ENCODE measurements around the gene ZNF189. TPM values are rescaled to one million over a fixed set of nuclear protein-coding genes. Genes with fewer than 3 reads are reported as not detected.
A peak's percentile ranks its signal among the peaks of the same experiment; 100 is the strongest.

ZNF189 gene
- total and polyA plus RNA-seq, 7 donors, result 6.1 to 31.3 (median 10.5) TPM

- Histone ChIP-seq H3K4me1 (peaks cover 5% of the 10 kb centered on the region), H3K27me3 (ENCODE audit: insufficient read depth in 3 of 3, low read length in 2 of 3) (no peaks in the 10 kb centered on the region), H3K9me3 (no peaks in the 10 kb centered on the region), H3K4me3 (no peak overlapping the region), H3K27ac (no peak overlapping the region), H3K36me3 (ENCODE audit: insufficient read depth in 1 of 2, low read depth in 1 of 2) (no peaks in the 10 kb centered on the region)
- intact Hi-C loops (cut with DNase I), result no loop called here
- WGBS, 3 donors, result 85 to 87% (median 85%) methylated on average over 3 of the region's 3 CpGs
- no peak for ATAC-seq
- TF ChIP-seq, protein P1, sequence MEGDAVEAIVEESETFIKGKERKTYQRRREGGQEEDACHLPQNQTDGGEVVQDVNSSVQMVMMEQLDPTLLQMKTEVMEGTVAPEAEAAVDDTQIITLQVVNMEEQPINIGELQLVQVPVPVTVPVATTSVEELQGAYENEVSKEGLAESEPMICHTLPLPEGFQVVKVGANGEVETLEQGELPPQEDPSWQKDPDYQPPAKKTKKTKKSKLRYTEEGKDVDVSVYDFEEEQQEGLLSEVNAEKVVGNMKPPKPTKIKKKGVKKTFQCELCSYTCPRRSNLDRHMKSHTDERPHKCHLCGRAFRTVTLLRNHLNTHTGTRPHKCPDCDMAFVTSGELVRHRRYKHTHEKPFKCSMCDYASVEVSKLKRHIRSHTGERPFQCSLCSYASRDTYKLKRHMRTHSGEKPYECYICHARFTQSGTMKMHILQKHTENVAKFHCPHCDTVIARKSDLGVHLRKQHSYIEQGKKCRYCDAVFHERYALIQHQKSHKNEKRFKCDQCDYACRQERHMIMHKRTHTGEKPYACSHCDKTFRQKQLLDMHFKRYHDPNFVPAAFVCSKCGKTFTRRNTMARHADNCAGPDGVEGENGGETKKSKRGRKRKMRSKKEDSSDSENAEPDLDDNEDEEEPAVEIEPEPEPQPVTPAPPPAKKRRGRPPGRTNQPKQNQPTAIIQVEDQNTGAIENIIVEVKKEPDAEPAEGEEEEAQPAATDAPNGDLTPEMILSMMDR (IDR thresholded peaks at IDR 0.05), result no peak
- DNase-seq, result no peak
Measured at GRCh38 chr9:101438523-101438922, 39.9 kb downstream of the ZNF189 start.

- H3K9me3 ChIP-seq, result no peaks in the 10 kb centered on the region
- whole genome bisulfite sequencing, 3 donors, result 71 to 80% (median 78%) methylated on average over 3 of the region's 3 CpGs
- H3K36me3 ChIP-seq (ENCODE audit: insufficient read depth in 1 of 2, low read depth in 1 of 2), result no peaks in the 10 kb centered on the region
- DNase-seq (no peak), ATAC-seq (no peak)
- H3K27me3 ChIP-seq (ENCODE audit: insufficient read depth in 3 of 3, low read length in 2 of 3), result no peaks in the 10 kb centered on the region
- peaks cover 12% of the 10 kb centered on the region for H3K4me1 ChIP-seq
- TF ChIP-seq, protein P1 (IDR thresholded peaks at IDR 0.05), result no peak
- no peak overlapping the region for H3K27ac ChIP-seq
- intact Hi-C loops (cut with DNase I), result no loop called here
- no peak overlapping the region for H3K4me3 ChIP-seq
Measured at GRCh38 chr9:101440714-101441230, 42.1 kb downstream of the ZNF189 start.

DNA sequence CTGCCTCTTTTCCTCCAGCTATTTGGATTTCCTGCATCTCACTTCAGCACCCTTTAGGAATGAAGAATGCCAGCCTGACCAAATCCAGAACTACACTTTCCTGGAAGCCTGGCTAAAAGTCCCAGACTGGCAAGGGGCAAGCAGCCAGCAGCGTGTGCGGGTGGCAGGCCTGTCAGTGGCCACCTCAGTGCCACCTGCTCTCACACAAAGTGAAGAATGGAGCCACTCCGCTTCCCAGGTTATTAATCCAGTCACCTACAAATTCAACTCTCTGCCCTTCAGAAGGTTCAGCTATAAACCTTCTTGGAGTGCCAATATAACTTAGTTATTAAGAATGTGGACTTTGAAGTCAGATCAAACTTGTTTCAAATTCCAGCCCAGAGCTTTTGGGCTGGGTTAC lies 43.7 kb downstream of the ZNF189 start:
- TF ChIP-seq, protein P1 (IDR thresholded peaks at IDR 0.05), result no peak
- WGBS, 3 donors, result 62 to 74% (median 68%) methylated on average over 3 of the region's 3 CpGs
- ATAC-seq (no peak), DNase-seq (no peak)
- Histone ChIP-seq H3K36me3 (ENCODE audit: insufficient read depth in 1 of 2, low read depth in 1 of 2) (no peaks in the 10 kb centered on the region), H3K27me3 (ENCODE audit: insufficient read depth in 3 of 3, low read length in 2 of 3) (no peaks in the 10 kb centered on the region), H3K4me1 (peaks cover 12% of the 10 kb centered on the region), H3K4me3 (no peak overlapping the region), H3K27ac (no peak overlapping the region), H3K9me3 (no peaks in the 10 kb centered on the region)
- intact Hi-C loops (cut with DNase I), result no loop called here

GRCh38 chr9:101442736-101443135 lies 44.1 kb downstream of the ZNF189 start:
- Histone ChIP-seq H3K36me3 (ENCODE audit: insufficient read depth in 1 of 2, low read depth in 1 of 2) (no peaks in the 10 kb centered on the region), H3K4me3 (no peak overlapping the region), H3K27me3 (ENCODE audit: insufficient read depth in 3 of 3, low read length in 2 of 3) (no peaks in the 10 kb centered on the region), H3K4me1 (peaks cover 12% of the 10 kb centered on the region), H3K9me3 (no peaks in the 10 kb centered on the region), H3K27ac (no peak overlapping the region)
- WGBS, 3 donors, result 79 to 89% (median 87%) methylated on average over 3 of the region's 3 CpGs
- DNase-seq (no peak), ATAC-seq (no peak)
- TF ChIP-seq, protein P1 (IDR thresholded peaks at IDR 0.05), result no peak
- intact Hi-C loops (cut with DNase I), result no loop called here

GRCh38 chr9:101443364-101443771 lies 44.7 kb downstream of the ZNF189 start:
- TF ChIP-seq, protein P1 (IDR thresholded peaks at IDR 0.05), result no peak
- peaks cover 12% of the 10 kb centered on the region for H3K4me1 ChIP-seq
- DNase-seq, result peak in 1 of 2 donors; percentile 72
- no peak overlapping the region for H3K4me3 ChIP-seq
- peak in 3 of 4 donors; percentile 65 to 99 (median 97) for ATAC-seq
- intact Hi-C loops (cut with DNase I), result no loop called here
- no peak overlapping the region for H3K27ac ChIP-seq
- H3K36me3 ChIP-seq (ENCODE audit: insufficient read depth in 1 of 2, low read depth in 1 of 2), result no peaks in the 10 kb centered on the region
- H3K27me3 ChIP-seq (ENCODE audit: insufficient read depth in 3 of 3, low read length in 2 of 3), result no peaks in the 10 kb centered on the region
- H3K9me3 ChIP-seq, result no peaks in the 10 kb centered on the region
- WGBS, 3 donors, result 25 to 30% (median 26%) methylated on average over 9 of the region's 9 CpGs
